Stimulated activated CD8-positive, alpha-beta memory T cell treated with anti-CD3 and anti-CD28 coated beads, Interleukin-12 subunit alpha, Interleukin-12 subunit beta, amount 100 ng/mL, for 24 hours (primary cell): ENCODE measurements around the gene RIPK3.

Source experiments
- DNase-seq: peaks from one replicate; pipeline ENCODE4 v3.0.0-alpha.2; 2020; ENCODE audit errors: extremely low read depth

RIPK3 gene

GRCh38 chr14:24307156-24307574, 32.6 kb downstream of the RIPK3 start:
- DNase-seq: no peak

DNA sequence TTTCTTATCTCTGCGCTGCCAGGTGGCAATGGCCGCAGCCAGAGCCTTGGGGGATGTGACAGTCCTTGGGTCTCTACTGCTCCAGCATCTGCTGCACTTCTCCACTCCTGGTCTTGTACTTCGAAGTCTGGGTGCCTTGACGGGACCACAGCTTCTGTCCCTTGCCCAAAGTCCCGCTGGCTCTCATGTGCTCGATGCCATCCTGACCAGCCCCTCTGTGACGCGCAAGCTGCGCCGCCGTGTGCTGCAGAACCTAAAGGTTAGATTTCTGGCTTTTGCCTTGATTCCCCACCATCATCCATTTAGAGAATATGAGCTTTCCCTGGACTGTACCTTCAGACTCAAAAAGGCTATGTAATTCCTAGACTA, 35.8 kb downstream of the RIPK3 start:
- DNase-seq: no peak

DNA sequence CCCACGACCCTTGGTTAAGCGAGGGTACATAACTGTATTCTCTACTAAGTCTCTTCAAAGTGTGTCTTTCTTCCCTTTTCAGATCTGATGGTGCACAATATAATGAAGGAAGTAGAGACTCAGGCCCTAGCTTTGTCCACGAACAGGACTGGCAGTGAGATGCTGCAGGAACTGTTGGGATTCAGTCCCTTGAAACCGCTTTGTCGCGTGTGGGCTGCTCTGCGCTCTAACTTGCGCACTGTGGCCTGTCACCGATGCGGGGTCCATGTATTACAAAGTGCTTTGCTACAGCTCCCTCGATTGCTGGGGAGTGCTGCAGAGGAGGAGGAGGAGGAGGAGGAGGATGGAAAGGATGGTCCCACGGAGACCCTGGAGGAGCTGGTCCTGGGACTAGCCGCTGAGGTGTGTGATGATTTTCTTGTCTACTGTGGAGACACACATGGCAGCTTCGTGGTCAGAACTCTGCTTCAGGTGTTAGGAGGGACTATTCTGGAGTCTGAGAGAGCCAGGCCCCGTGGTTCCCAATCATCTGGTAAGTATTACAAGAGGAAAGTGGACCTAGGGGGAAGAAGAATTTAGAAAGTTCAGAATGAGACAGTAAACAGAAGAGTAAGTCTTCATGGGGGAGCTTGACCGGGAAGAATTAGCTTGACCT, 39.3 kb downstream of the RIPK3 start:
- DNase-seq: no peak

DNA sequence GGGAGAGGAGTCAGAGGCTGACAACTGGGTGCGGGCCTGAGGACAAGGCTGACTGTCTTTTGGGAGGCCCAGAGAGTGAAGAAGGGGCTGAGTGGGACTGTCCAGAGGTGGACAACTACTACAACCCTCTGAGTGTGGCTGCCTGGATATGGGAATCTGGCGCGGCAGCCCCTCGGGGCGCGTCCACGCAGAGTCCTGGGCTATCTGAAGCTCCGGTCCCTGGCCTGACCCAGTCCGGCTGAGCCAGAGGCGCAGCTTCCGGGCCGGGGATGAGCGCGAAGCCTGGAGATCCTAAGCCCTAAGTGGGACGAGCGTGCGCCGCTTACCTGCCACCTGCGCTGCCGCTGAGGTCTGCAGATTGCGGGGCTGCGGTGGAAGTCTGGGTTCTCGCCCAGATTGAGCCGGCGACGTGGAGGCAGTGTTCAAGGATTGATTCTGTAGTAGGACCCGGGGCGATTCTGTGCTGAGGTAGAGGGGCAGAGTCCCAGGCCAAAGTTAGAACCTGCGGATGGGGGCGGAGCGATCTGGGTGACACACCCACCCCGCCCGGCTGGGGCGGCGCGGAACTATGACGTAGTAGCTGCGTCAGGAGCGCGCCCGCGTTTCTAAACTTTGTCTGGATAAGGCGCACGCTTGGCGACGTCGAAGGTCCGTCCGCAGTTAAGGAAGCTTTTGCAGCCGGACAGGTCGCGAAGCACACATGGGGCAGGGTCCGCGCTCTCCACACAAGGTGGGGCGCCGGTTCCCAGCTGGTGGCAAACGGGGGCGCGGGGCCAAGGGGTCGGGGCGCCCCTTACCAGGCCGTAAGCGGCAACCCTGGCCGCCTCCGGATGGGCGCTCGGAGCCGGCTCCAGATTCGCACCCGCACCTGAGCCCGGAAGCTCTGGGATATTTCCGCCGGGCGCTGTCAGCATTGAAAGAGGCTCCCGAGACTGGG, 40.3 kb downstream of the RIPK3 start, which contains the start of the genes DHRS1 and NOP9:
TSS of gene DHRS1 (minus strand) at position 526 of the 937 bp plus-strand sequence. CDS start 674 bp downstream, outside the sequence.
TSS of gene NOP9 (plus strand) at position 596 of the 937 bp plus-strand sequence. CDS start at position 701, 105 bp downstream.
- DNase-seq: peak; percentile 85

GRCh38 chr14:24298892-24299254, 40.9 kb downstream of the RIPK3 start:
- no peak for DNase-seq

DNA sequence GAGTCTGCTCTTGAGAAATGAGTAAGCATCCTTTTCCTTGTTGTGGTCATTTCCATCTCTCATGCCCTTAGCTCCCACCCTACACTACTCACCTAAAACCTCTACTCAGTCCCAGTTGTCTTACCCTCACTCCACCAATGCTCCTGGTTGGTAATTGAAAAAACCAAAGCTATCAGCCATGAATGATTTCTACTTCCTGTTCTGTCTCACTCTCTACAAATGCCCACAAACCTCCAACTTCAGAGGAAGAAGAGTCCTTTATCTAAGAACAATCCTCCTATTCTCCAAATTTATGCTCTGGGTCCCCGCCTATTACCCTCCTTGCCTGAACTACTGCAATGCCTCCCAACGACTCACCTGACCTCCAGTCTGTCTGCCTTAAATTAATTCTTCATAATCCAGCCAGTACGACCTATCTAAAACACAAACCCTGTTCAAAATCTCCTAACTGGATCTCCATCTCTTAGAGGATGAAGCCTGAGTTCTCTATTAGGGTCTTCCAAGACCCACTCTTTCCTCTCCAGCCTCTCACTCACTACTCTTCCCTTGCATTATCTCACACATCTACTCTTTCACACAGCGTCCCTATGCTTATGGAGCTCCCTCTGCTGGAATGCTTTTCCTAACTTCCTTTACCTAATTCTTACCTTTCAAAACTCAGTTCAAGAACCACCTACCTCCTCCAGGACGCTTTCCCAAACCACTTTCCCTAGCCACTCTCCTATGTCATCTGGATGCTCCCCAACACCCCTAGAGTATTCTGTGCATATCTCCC, 42.4 kb downstream of the RIPK3 start:
- DNase-seq: no peak

DNA sequence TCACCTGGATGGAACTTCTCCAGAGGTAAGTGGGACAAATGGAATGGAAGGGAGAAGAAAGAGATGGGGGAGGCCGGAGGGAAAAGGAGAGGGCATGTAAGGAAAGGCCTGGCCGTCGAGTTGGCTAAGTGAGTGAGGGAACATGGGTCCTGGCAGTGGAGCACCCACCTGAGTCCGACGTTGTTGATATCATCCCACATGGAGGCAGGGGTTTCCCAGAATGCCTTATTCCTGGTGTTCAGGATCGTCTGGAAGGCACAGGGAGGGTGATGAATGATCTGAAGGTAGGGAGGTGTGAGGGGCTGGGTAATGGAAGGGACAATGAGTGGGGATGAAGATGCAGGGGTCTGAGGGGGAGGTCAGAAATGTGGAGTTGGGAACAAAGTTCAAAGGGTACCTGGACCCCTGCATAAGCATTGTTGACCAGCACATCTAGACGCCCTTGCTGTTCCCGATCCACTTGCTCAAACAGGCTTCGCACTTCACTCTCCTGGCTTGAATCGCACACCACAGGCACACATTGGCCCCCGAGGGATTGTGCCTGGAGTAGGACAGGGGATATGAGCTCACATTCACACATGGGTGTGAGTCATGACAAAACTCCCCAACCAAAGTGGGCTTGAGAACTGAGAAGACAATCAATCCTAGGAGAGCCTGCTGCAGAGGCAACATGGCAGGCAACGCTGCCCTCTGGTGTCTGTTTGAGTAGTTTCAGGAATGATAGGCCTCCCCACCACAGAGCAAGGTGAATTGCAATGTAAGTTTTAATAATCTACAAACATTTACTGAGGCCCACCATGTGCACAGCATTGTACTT, 43.2 kb downstream of the RIPK3 start:
- no peak for DNase-seq

GRCh38 chr14:24293525-24293924, 46.3 kb downstream of the RIPK3 start:
- DNase-seq: no peak

DNA sequence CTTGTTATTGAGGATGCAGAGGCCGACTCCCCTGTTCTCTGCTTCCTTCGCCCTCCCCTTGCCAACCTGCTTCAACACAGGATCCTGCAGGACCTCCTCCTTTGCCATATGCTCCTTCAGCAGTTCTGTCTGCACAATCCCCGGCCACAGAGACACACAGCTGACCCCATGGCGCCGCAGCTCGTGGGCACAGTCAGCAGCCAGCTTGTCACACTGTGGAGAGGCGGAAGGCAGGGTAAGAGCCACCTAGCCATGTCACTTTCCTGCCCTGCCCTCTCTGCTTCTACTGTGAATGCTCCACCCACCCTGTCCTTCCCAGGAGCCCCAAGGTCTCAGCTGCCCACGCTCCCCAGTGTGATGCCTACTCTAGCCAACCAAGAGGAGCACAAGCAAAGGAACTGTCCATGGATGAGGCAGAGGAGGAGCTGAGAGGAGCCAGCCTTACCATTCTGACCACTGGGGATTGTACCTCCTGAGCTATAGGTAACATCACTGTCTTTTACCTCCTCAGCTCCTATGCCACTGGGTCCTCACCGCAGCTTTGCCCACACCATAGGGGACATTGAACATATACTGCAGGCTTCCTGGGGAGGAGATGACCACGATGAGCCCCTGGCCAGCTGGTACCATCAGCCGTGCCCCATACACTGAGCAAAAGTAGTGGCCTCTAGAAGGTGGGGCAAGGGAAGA, 47.5 kb downstream of the RIPK3 start:
- DNase-seq: no peak

- no peak for DNase-seq
Measured at GRCh38 chr14:24291446-24292117, 48.2 kb downstream of the RIPK3 start.

DNA sequence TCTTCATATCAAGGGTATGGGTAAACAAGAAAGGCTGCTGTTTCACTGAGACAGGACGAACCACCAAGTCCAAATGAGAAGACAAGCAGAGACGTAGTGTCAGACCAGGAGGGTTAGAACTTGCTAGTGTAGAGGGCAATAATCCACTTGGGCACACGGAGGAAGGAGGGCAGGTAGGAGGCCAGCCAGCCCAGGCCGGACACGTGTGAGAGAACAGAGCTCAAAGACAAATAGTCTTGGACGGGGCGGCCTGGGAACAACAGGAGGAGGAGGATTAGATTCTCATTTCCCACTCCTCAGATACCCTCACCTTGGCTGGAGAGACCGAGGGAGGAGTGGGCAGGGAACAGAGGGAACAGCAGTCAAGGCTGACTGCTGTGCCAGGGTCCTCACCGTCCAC, 49.0 kb downstream of the RIPK3 start:
- DNase-seq: no peak

- no peak for DNase-seq
Measured at GRCh38 chr14:24289649-24290280, 50.0 kb downstream of the RIPK3 start.

DNA sequence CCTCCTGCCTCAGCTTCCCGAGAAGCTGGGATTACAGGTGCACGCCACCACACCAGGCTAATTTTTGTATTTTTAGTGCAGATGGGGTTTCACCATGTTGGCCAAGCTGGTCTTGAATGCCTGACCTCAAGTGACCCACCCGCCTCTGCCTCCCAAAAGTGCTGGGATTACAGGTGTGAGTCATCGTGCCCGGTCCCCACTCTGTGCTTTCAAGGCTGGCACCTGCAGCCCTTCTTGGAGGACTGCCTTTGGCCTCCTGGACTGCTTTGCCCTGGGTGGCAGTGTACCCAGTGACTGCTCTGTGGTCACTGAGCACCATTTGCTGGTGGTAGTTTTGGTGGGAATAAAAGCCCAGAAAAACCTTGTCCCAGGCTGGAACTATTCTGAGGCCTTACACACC, 52.8 kb downstream of the RIPK3 start:
- DNase-seq: no peak
